Endothelial cell of umbilical vein (primary cell): ENCODE measurements around the gene HIVEP1. TPM values are rescaled to one million over a fixed set of nuclear protein-coding genes. Genes with fewer than 3 reads are reported as not detected.

ENCODE experiments used
- BruUV-seq: library from RNA; stranded (reverse); fragments of 400-500 nt; replicated peaks from 2 replicates; lab custom pipeline; 2021; lab: Mats Ljungman, UMichigan
- CTCF ChIA-PET: fragments of 300-600, 350-600 bp; sonication (Branson Sonifier 250); formaldehyde crosslinking; loops from one replicate; lab custom pipeline; 2021; ENCODE audit warnings: antibody characterized with exemption, inconsistent platforms; lab: Charles Lee
- POLR2A ChIA-PET: fragments of 300-600, 350-600 bp; sonication (Branson Sonifier 250); formaldehyde crosslinking; loops from one replicate; lab custom pipeline; 2021; ENCODE audit warnings: antibody characterized with exemption, inconsistent platforms; lab: Charles Lee
- DNase-seq: peaks from one replicate; pipeline ENCODE4 v3.0.0-alpha.2; 2011; ENCODE audit warnings: low read depth, low spot score
- FAIRE-seq: peaks from 2 replicates; lab custom pipeline; 2011; peaks lifted over from hg19 to GRCh38; lab: Jason Lieb, UNC
- H2AFZ ChIP-seq: 2 replicates; pipeline ENCODE4 v1.6.0; 2012; ENCODE audit warnings: low read depth, low read length, control low read depth, inconsistent platforms
- H3K27ac ChIP-seq: 2 replicates; pipeline ENCODE4 v1.5.1; 2011; ENCODE audit warnings: low read depth, mild to moderate bottlenecking, control low read depth, low read length, moderate library complexity; ENCODE audit not compliant: insufficient read depth
- H3K27me3 ChIP-seq, 2 experiments: 2 replicates each; pipeline versions ENCODE4 v1.6.0 to v1.6.1; 2011; ENCODE audit warnings: low read length in 2 of 2, mixed read lengths in 1 of 2; ENCODE audit not compliant: control insufficient read depth in 2 of 2, insufficient read depth in 2 of 2
- H3K36me3 ChIP-seq, 2 experiments: 2 replicates in 1 of 2; 3 replicates in 1 of 2; pipeline ENCODE4 v1.5.1; 2011; ENCODE audit warnings: low read length in 2 of 2, mild to moderate bottlenecking in 1 of 2, moderate library complexity in 1 of 2; ENCODE audit not compliant: control insufficient read depth in 2 of 2, insufficient read depth in 2 of 2; ENCODE audit errors: extremely low read depth in 1 of 2
- H3K4me1 ChIP-seq: 3 replicates; pipeline ENCODE4 v1.5.1; 2011; ENCODE audit warnings: mild to moderate bottlenecking, low read length; ENCODE audit not compliant: control insufficient read depth, insufficient read depth; ENCODE audit errors: extremely low read depth
- H3K4me2 ChIP-seq: 2 replicates; pipeline ENCODE4 v1.6.1; 2011; ENCODE audit warnings: low read length, control low read depth, mixed read lengths; ENCODE audit not compliant: insufficient read depth
- H3K4me3 ChIP-seq, 3 experiments: fragments of 200-600 bp in 1 of 3; sonication (generic), shearing (Covaris generic) in 1 of 3; replicated peaks in 1 of 3; 2 replicates each; pipeline ENCODE4 v1.5.1; 2011 to 2016; ENCODE audit warnings: control low read depth in 3 of 3, low read length in 3 of 3, mild to moderate bottlenecking in 2 of 3, inconsistent platforms in 1 of 3, low read depth in 1 of 3, moderate library complexity in 1 of 3; ENCODE audit not compliant: insufficient read depth in 1 of 3
- H3K79me2 ChIP-seq: 2 replicates; pipeline ENCODE4 v1.6.0; 2012; ENCODE audit warnings: low read length, inconsistent platforms; ENCODE audit not compliant: control insufficient read depth, insufficient read depth
- H3K9ac ChIP-seq: replicated peaks from 2 replicates; pipeline ENCODE3; 2011; ENCODE audit warnings: low read length, control low read depth; ENCODE audit not compliant: insufficient read depth; ENCODE audit errors: extremely low read depth
- H3K9me1 ChIP-seq: replicated peaks from 3 replicates; pipeline ENCODE4 v1.6.0; 2011; ENCODE audit warnings: mild to moderate bottlenecking, low read length; ENCODE audit not compliant: control insufficient read depth, insufficient read depth; ENCODE audit errors: extremely low read depth
- H3K9me3 ChIP-seq: replicated peaks from 2 replicates; pipeline ENCODE4 v1.5.1; 2012; ENCODE audit warnings: low read length, inconsistent platforms; ENCODE audit not compliant: control insufficient read depth, insufficient read depth
- H4K20me1 ChIP-seq: replicated peaks from 2 replicates; pipeline ENCODE3; 2011; ENCODE audit warnings: mild to moderate bottlenecking, low read length; ENCODE audit not compliant: control insufficient read depth, insufficient read depth; ENCODE audit errors: extremely low read depth
- EZH2 ChIP-seq: IDR thresholded peaks from 2 replicates; pipeline ENCODE4 v1.6.1; 2012; ENCODE audit warnings: borderline replicate concordance, low read depth, mild to moderate bottlenecking, moderate library complexity, low read length, inconsistent platforms; ENCODE audit not compliant: severe bottlenecking
- FOS ChIP-seq: IDR thresholded peaks from 2 replicates; pipeline ENCODE4 v1.6.1; 2011; ENCODE audit warnings: mild to moderate bottlenecking, low read length, moderate library complexity, borderline replicate concordance; ENCODE audit not compliant: insufficient read depth
- GATA2 ChIP-seq: IDR thresholded peaks from 2 replicates; pipeline ENCODE4 v1.7.0; 2011; ENCODE audit warnings: low read depth, mild to moderate bottlenecking, moderate library complexity, mixed read lengths, low read length; ENCODE audit not compliant: insufficient read length, insufficient read depth
- JUN ChIP-seq: IDR thresholded peaks from 2 replicates; pipeline ENCODE4 v1.6.1; 2011; ENCODE audit warnings: borderline replicate concordance, low read depth; ENCODE audit not compliant: insufficient read length, insufficient read depth
- MYC ChIP-seq: IDR thresholded peaks from one replicate; pipeline ENCODE4 v1.6.1; 2011; ENCODE audit warnings: mild to moderate bottlenecking, low read depth, low read length
- POLR2A ChIP-seq: IDR thresholded peaks from 2 replicates; pipeline ENCODE4 v1.6.1; 2012; ENCODE audit warnings: low read depth, mild to moderate bottlenecking, control low read depth, low read length
- POLR2AphosphoS5 ChIP-seq: IDR thresholded peaks from 2 replicates; pipeline ENCODE4 v1.6.1; 2012; ENCODE audit warnings: low read depth, mild to moderate bottlenecking, control low read depth, low read length, moderate library complexity; ENCODE audit not compliant: insufficient read depth
- dilution Hi-C: fragments of 300-500 bp; cut with MboI; formaldehyde crosslinking; loops from one replicate; pipeline ENCODE4 v1.15.0; 2019; ENCODE audit warnings: low sequenced_read_pairs; ENCODE audit not compliant: extremely low pct_ligation_motif_present
- intact Hi-C: fragments of 100-400 bp; cut with micrococcal nuclease; formaldehyde crosslinking; loops from one replicate; pipeline ENCODE4 v1.10.0; 2022
- polyA plus RNA-seq, 4 experiments: library from polyadenylated mRNA; depleted of rRNA in 3 of 4; stranded (reverse) in 3 of 4; unstranded in 1 of 4; fragments of >200 nt; gene quantifications; 2 replicates each; pipeline versions ENCODE4 v1.2.1 to v1.2.3, GENCODE V29; 2011 to 2012; ENCODE audit warnings: missing spikeins in 1 of 4
- total RNA-seq: library from RNA; stranded (reverse); gene quantifications from 2 replicates; pipeline ENCODE4 v1.2.3, GENCODE V29; 2021
- TF ChIP-seq, protein P1 (sequence below): IDR thresholded peaks from 2 replicates; pipeline ENCODE4 v1.6.1; 2011; ENCODE audit not compliant: insufficient read depth, insufficient read length
- TF ChIP-seq, protein P2 (sequence below), 2 donors: IDR thresholded peaks; 1 replicate in 1 of 2; 2 replicates in 1 of 2; pipeline ENCODE4 v1.5.1; 2011; ENCODE audit warnings: low read length in 2 of 2, mild to moderate bottlenecking in 2 of 2, moderate library complexity in 2 of 2, control low read depth in 1 of 2, inconsistent platforms in 1 of 2, low read depth in 1 of 2; ENCODE audit not compliant: insufficient read depth in 1 of 2; ENCODE audit errors: extremely low read depth in 1 of 2

HIVEP1 gene
- total and polyA plus RNA-seq, 2 donors (not counting 3 experiments of a cell fraction or from before 2014, with no cell fraction given), result 33.5 to 49.2 TPM

DNA sequence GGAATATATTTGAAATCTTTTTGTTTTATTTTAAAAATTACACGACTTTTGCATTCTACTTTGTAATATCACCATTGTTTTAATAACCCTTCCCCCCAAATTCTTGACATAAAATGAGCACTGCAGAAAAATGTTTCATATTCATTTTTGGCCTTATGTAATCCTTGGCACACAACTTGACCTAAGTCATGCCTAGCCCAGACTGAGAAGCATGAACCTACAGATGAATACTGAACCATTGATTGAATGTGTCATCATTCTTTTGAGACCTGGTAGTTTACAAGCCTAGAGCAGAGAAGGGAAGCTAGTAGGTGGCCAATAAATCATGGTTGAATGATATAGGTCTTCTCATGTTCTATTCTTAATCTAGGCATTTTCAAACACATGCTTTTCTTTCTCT lies 188.6 kb downstream of the HIVEP1 start:
- Histone ChIP-seq H3K9me3 (no peaks in the 10 kb centered on the region), H4K20me1 (no peaks in the 10 kb centered on the region), H3K9ac (no peak overlapping the region), H3K4me1 (peaks cover 5% of the 10 kb centered on the region), H3K4me3 (no peak overlapping the region), H3K36me3 (no peaks in the 10 kb centered on the region), H3K27me3 (no peaks in the 10 kb centered on the region), H3K9me1 (no peaks in the 10 kb centered on the region), H2AFZ (no peak overlapping the region), H3K4me2 (no peak overlapping the region), H3K79me2 (no peaks in the 10 kb centered on the region), H3K27ac (no peak overlapping the region)
- FAIRE-seq (no peak), DNase-seq (no peak)
- POLR2A ChIA-PET, result no interaction called here
- no TSS peak for BruUV-seq
- CTCF ChIA-PET, result no interaction called here
- intact Hi-C loops, result no loop called here
- dilution Hi-C loops, result no loop called here
- TF ChIP-seq, protein P1, sequence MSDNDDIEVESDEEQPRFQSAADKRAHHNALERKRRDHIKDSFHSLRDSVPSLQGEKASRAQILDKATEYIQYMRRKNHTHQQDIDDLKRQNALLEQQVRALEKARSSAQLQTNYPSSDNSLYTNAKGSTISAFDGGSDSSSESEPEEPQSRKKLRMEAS, result no peak
- TF ChIP-seq POLR2AphosphoS5 (no peak), MYC (no peak), POLR2A (no peak), FOS (no peak)
- TF ChIP-seq, protein P2, sequence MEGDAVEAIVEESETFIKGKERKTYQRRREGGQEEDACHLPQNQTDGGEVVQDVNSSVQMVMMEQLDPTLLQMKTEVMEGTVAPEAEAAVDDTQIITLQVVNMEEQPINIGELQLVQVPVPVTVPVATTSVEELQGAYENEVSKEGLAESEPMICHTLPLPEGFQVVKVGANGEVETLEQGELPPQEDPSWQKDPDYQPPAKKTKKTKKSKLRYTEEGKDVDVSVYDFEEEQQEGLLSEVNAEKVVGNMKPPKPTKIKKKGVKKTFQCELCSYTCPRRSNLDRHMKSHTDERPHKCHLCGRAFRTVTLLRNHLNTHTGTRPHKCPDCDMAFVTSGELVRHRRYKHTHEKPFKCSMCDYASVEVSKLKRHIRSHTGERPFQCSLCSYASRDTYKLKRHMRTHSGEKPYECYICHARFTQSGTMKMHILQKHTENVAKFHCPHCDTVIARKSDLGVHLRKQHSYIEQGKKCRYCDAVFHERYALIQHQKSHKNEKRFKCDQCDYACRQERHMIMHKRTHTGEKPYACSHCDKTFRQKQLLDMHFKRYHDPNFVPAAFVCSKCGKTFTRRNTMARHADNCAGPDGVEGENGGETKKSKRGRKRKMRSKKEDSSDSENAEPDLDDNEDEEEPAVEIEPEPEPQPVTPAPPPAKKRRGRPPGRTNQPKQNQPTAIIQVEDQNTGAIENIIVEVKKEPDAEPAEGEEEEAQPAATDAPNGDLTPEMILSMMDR (IDR thresholded peaks at IDR 0.05; ENCODE audit: extremely low read depth in 1 of 2, insufficient read depth in 1 of 2, low read depth in 1 of 2, low read length in 2 of 2), result no peak

DNA sequence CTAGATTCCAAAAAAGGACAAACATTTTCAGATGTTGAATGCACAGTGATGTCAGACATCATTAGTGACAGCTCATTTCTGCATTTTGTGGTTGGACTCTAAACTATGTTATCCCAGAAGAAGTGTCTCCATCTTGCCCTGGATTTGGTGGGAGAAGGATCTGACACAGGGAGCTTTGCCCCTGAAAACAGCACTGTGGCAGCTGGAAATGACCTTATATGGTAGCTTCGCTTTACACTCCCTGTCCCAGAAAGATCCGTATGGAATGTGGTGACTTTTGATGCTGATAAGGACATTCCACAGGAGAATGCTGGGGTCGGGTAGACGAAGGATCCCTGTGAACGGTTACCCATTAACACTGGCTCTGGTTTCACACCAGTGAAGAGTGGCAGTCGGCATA lies 190.9 kb downstream of the HIVEP1 start:
- H2AFZ ChIP-seq, result peak overlapping the region; percentile 31
- no peaks in the 10 kb centered on the region for H3K9me1 ChIP-seq
- no peak overlapping the region for H3K9ac ChIP-seq
- ChIA-PET CTCF (interaction anchor here (1.2 kb wide), 1 partner anchor 31 kb away, joined by 5 read pairs; no protein-coding TSS in a partner anchor), POLR2A (no interaction called here)
- dilution Hi-C loops, result no loop called here
- no peaks in the 10 kb centered on the region for H3K9me3 ChIP-seq
- BruUV-seq, result no TSS peak
- FAIRE-seq, result peak; percentile 8
- no peak overlapping the region for H3K27ac ChIP-seq
- no peak for TF ChIP-seq MYC
- no peak for TF ChIP-seq FOS
- TF ChIP-seq, protein P2 (IDR thresholded peaks at IDR 0.05; ENCODE audit: extremely low read depth in 1 of 2, insufficient read depth in 1 of 2, low read depth in 1 of 2, low read length in 2 of 2), result no peak
- TF ChIP-seq JUN, result no peak
- no peak for TF ChIP-seq EZH2
- no peak for TF ChIP-seq POLR2A
- TF ChIP-seq POLR2AphosphoS5, result no peak
- no peak for TF ChIP-seq GATA2
- TF ChIP-seq, protein P1, result no peak
- peaks cover 5% of the 10 kb centered on the region for H3K4me1 ChIP-seq
- intact Hi-C loops, result no loop called here
- no peaks in the 10 kb centered on the region for H3K27me3 ChIP-seq
- no peak overlapping the region for H3K4me3 ChIP-seq
- no peaks in the 10 kb centered on the region for H4K20me1 ChIP-seq
- peak; percentile 14 for DNase-seq
- H3K36me3 ChIP-seq, result no peaks in the 10 kb centered on the region
- H3K4me2 ChIP-seq, result no peak overlapping the region
- H3K79me2 ChIP-seq, result no peaks in the 10 kb centered on the region
